Measurements from ENCODE around the gene SLC16A2.

Gene SLC16A2

GRCh38 chrX:74421036-74421739 is at the start of gene SLC16A2:
Gene SLC16A2 (plus strand): TSS chrX:74421493. CDS start chrX:74421638, 145 bp downstream.
- DNase-seq (ENCODE audit: low spot score) = no peak

GRCh38 chrX:74372272-74372671 is 49.0 kb upstream of the SLC16A2 start:
- no peak for DNase-seq (ENCODE audit: low spot score)

- no peak for DNase-seq (ENCODE audit: low spot score)
Observed at GRCh38 chrX:74377282-74377681, 44.0 kb upstream of the SLC16A2 start.

GRCh38 chrX:74382613-74383012 is 38.7 kb upstream of the SLC16A2 start:
- peak; percentile 64 for DNase-seq (ENCODE audit: low spot score)

GRCh38 chrX:74383611-74384010 is 37.7 kb upstream of the SLC16A2 start:
- peak; percentile 6 for DNase-seq (ENCODE audit: low spot score)

GRCh38 chrX:74389016-74389722 is 32.1 kb upstream of the SLC16A2 start:
- DNase-seq (ENCODE audit: low spot score) = no peak

- DNase-seq (ENCODE audit: low spot score) = no peak
Observed at GRCh38 chrX:74395556-74395955, 25.7 kb upstream of the SLC16A2 start.

- DNase-seq (ENCODE audit: low spot score) = no peak
Observed at GRCh38 chrX:74405973-74406489, 15.3 kb upstream of the SLC16A2 start.

GRCh38 chrX:74408304-74408703 is 13.0 kb upstream of the SLC16A2 start:
- DNase-seq (ENCODE audit: low spot score) = no peak

GRCh38 chrX:74419864-74420195 is 1.5 kb upstream of the SLC16A2 start:
- no peak for DNase-seq (ENCODE audit: low spot score)

- DNase-seq (ENCODE audit: low spot score) = no peak
Observed at GRCh38 chrX:74420196-74421035, 877 bp upstream of the SLC16A2 start.

GRCh38 chrX:74421740-74422352 is 553 bp downstream of the SLC16A2 start:
- DNase-seq (ENCODE audit: low spot score) = no peak

GRCh38 chrX:74422576-74423288 is 1.4 kb downstream of the SLC16A2 start:
- no peak for DNase-seq (ENCODE audit: low spot score)

GRCh38 chrX:74423289-74423998 is 2.2 kb downstream of the SLC16A2 start:
- no peak for DNase-seq (ENCODE audit: low spot score)

- no peak for DNase-seq (ENCODE audit: low spot score)
Observed at GRCh38 chrX:74426071-74426470, 4.8 kb downstream of the SLC16A2 start.

- no peak for DNase-seq (ENCODE audit: low spot score)
Observed at GRCh38 chrX:74426615-74427014, 5.3 kb downstream of the SLC16A2 start.

GRCh38 chrX:74431797-74432196 is 10.5 kb downstream of the SLC16A2 start:
- DNase-seq (ENCODE audit: low spot score) = no peak

- DNase-seq (ENCODE audit: low spot score) = no peak
Observed at GRCh38 chrX:74434336-74434735, 13.0 kb downstream of the SLC16A2 start.

- DNase-seq (ENCODE audit: low spot score) = no peak
Observed at GRCh38 chrX:74437530-74437929, 16.2 kb downstream of the SLC16A2 start.

- DNase-seq (ENCODE audit: low spot score) = no peak
Observed at GRCh38 chrX:74438764-74439163, 17.5 kb downstream of the SLC16A2 start.

GRCh38 chrX:74445099-74445498 is 23.8 kb downstream of the SLC16A2 start:
- no peak for DNase-seq (ENCODE audit: low spot score)

Data from activated CD4-positive, alpha-beta T cell treated with anti-CD3 and anti-CD28 coated beads, Interleukin-2, Interleukin-4, amounts not matched to agents 100 ng/mL and 50 ng/mL, durations not matched to agents 16 hours and 8 hours (primary cell).